Left ventricle myocardium inferior (tissue), 1 donor: ENCODE data around the gene DDX41. TPM values are rescaled to one million over a fixed set of nuclear protein-coding genes. Genes with fewer than 3 reads are reported as not detected.

ENCODE experiments used
- DNase-seq: peaks from one replicate; pipeline ENCODE4 v3.0.0-alpha.2; 2020
- H3K27ac ChIP-seq: fragments of 200-600 bp; replicated peaks from 2 replicates; pipeline ENCODE4 v1.8.0; 2021
- H3K27me3 ChIP-seq: fragments of 200-600 bp; 2 replicates; pipeline ENCODE4 v1.8.0; 2021; ENCODE audit warnings: low read depth
- H3K36me3 ChIP-seq: fragments of 200-600 bp; 2 replicates; pipeline ENCODE4 v1.8.0; 2021
- H3K4me1 ChIP-seq: fragments of 200-600 bp; 2 replicates; pipeline ENCODE4 v1.8.0; 2021
- H3K4me3 ChIP-seq: fragments of 200-600 bp; 2 replicates; pipeline ENCODE4 v1.8.0; 2021; ENCODE audit warnings: mild to moderate bottlenecking, moderate library complexity
- H3K9me3 ChIP-seq: fragments of 200-600 bp; replicated peaks from 2 replicates; pipeline ENCODE4 v1.8.0; 2021
- CTCF ChIP-seq: fragments of 200-600 bp; IDR thresholded peaks from 2 replicates; pipeline ENCODE4 v1.8.0; 2021; ENCODE audit warnings: antibody characterized with exemption, mild to moderate bottlenecking, borderline replicate concordance
- intact Hi-C: fragments of 100-400 bp; cut with micrococcal nuclease; formaldehyde crosslinking; loops from one replicate; pipeline ENCODE4 v1.11.0; 2022
- total RNA-seq: library from RNA; stranded (reverse); fragmentation: NEBNext Ultra II Directional; extraction: Animal tissue kit (Norgen Biotek cat#: 25700); gene quantifications from one replicate; pipeline ENCODE4 v1.2.1, GENCODE V29; 2021
- donor health status: DM: no; HTN: yes; CAD: no; lungs with severe emphysema.

DDX41 gene
- total RNA-seq, 1 donor from 2014 or later = 29.7 TPM

- H3K36me3 ChIP-seq = peaks cover 15% of the 10 kb centered on the region
- no peak overlapping the region for H3K4me3 ChIP-seq
- peak overlapping the region; percentile 83 for H3K27ac ChIP-seq
- H3K27me3 ChIP-seq = no peaks in the 10 kb centered on the region
- DNase-seq = no peak
- peaks cover 33% of the 10 kb centered on the region for H3K4me1 ChIP-seq
- no peak for TF ChIP-seq CTCF
- intact Hi-C loops = no loop called here
- H3K9me3 ChIP-seq = no peaks in the 10 kb centered on the region
Observed at GRCh38 chr5:177555665-177556064, 38.9 kb upstream of the DDX41 start.

GRCh38 chr5:177555228-177555627, 38.5 kb upstream of the DDX41 start:
- intact Hi-C loops = no loop called here
- H3K4me3 ChIP-seq = peak overlapping the region; percentile 92
- no peaks in the 10 kb centered on the region for H3K27me3 ChIP-seq

DNA sequence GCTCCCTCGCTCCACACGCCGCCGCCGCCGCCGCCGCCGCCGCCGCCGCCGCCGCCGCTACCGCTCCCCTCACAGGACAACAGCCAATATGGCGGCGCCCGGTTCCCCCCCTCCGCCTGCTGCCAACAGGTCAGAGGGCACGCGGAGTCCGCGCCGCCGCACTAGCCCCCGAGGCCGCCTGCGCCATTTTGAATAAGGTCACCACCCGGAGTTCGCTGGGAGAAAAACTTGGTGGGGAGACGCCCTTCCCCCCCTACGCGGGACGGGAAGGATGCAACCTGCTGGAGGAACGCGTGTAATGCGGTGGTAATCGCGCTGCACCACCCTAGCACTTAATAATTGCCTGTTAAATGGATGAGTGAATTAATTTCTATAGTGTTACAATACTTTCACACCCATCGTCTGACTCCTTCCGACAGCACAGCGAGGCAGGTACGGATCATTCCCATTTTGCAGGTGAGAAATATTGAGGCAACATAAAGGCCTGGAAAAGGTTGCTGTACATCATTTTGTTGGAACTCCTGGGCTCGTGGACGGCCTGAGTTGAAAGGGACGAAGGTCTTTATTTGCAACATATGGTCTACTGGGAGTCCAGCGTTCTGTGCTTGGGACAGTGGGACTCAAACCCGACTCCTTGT, 37.8 kb upstream of the DDX41 start, which contains the start of gene FAM193B:
TSS of gene FAM193B (minus strand) at position 90 of the 638 bp plus-strand sequence. CDS start 105 bp downstream, outside the sequence.
- no peaks in the 10 kb centered on the region for H3K27me3 ChIP-seq
- peak within 1 kb of the TSS; percentile 92 for H3K4me3 ChIP-seq
- H3K36me3 ChIP-seq = peaks cover 17% of the 10 kb centered on the region
- peak within 1 kb of the TSS; percentile 83 for H3K27ac ChIP-seq
- peak; percentile 93 for DNase-seq
- H3K9me3 ChIP-seq = no peaks in the 10 kb centered on the region
- intact Hi-C loops = no loop called here
- H3K4me1 ChIP-seq = peaks cover 41% of the 10 kb centered on the region
- TF ChIP-seq CTCF = peak; percentile 41

More at GRCh38 chr5:177555228-177555627, 38.5 kb upstream of the DDX41 start:
- H3K9me3 ChIP-seq = no peaks in the 10 kb centered on the region
- H3K4me1 ChIP-seq = peaks cover 37% of the 10 kb centered on the region
- peaks cover 17% of the 10 kb centered on the region for H3K36me3 ChIP-seq
- no peak for DNase-seq
- peak overlapping the region; percentile 83 for H3K27ac ChIP-seq
- no peak for TF ChIP-seq CTCF

- Histone ChIP-seq H3K27me3 (no peaks in the 10 kb centered on the region), H3K4me3 (peak overlapping the region; percentile 92), H3K9me3 (no peaks in the 10 kb centered on the region), H3K36me3 (peaks cover 17% of the 10 kb centered on the region), H3K27ac (peak overlapping the region; percentile 83), H3K4me1 (peaks cover 49% of the 10 kb centered on the region)
- TF ChIP-seq CTCF = no peak
- peak; percentile 40 for DNase-seq
- intact Hi-C loops = no loop called here
Observed at GRCh38 chr5:177553671-177554429, 37.1 kb upstream of the DDX41 start.

- H3K27ac ChIP-seq = peak overlapping the region; percentile 83
- no peak for DNase-seq
- no peaks in the 10 kb centered on the region for H3K9me3 ChIP-seq
- no peak for TF ChIP-seq CTCF
- H3K27me3 ChIP-seq = no peaks in the 10 kb centered on the region
- peak overlapping the region; percentile 92 for H3K4me3 ChIP-seq
- intact Hi-C loops = no loop called here
- H3K4me1 ChIP-seq = peaks cover 58% of the 10 kb centered on the region
- H3K36me3 ChIP-seq = peaks cover 17% of the 10 kb centered on the region
Observed at GRCh38 chr5:177552839-177553455, 36.2 kb upstream of the DDX41 start.
